CD4-positive, alpha-beta T cell (primary cell): ENCODE results near the gene RNF213. TPM values are rescaled to one million over a fixed set of nuclear protein-coding genes. Genes with fewer than 3 reads are reported as not detected.
A peak's percentile ranks its signal among the peaks of the same experiment; 100 is the strongest.

Experiments
- ATAC-seq: fragments of 200-7000 bp; cut with Tn5 transposase; one replicate; pipeline ENCODE4 v1.10.0; 2022; ENCODE audit warnings: mild to moderate bottlenecking; ENCODE audit not compliant: poor library complexity
- CTCF ChIA-PET: fragments of 350-600 bp; sonication (Branson Sonifier 250); formaldehyde crosslinking; loops from one replicate; lab custom pipeline; 2021; ENCODE audit warnings: antibody characterized with exemption, inconsistent platforms; lab: Charles Lee
- POLR2A ChIA-PET: fragments of 350-600 bp; sonication (Branson Sonifier 250); formaldehyde crosslinking; loops from one replicate; lab custom pipeline; 2021; ENCODE audit warnings: antibody characterized with exemption, inconsistent platforms; lab: Charles Lee
- DNase-seq, 14 experiments: peaks; one replicate each; pipeline ENCODE4 v3.0.0-alpha.2; 2013 to 2020; ENCODE audit warnings: mixed read lengths in 2 of 14
- H3K27ac ChIP-seq, 2 donors: one replicate each; pipeline versions ENCODE4 v1.5.1 to v1.7.0; 2013; ENCODE audit warnings: low read length in 2 of 2, low read depth in 1 of 2, mild to moderate bottlenecking in 1 of 2
- H3K27me3 ChIP-seq, 2 experiments: 1 replicate in 1 of 2; 2 replicates in 1 of 2; pipeline versions ENCODE4 v1.6.1 to v1.7.0; 2013; ENCODE audit warnings: low read length in 2 of 2, control low read depth in 1 of 2, mild to moderate bottlenecking in 1 of 2, moderate library complexity in 1 of 2; ENCODE audit not compliant: insufficient read depth in 2 of 2, control insufficient read depth in 1 of 2
- H3K36me3 ChIP-seq: one replicate; pipeline ENCODE4 v1.6.1; 2013; ENCODE audit warnings: low read length, control low read depth; ENCODE audit not compliant: insufficient read depth
- H3K4me1 ChIP-seq: one replicate; pipeline ENCODE4 v1.6.1; 2013; ENCODE audit warnings: low read length, control low read depth; ENCODE audit not compliant: insufficient read depth
- H3K4me3 ChIP-seq: one replicate; pipeline ENCODE4 v1.5.1; 2013; ENCODE audit warnings: mild to moderate bottlenecking, low read length, moderate library complexity
- H3K9me3 ChIP-seq, 2 experiments: 1 replicate in 1 of 2; 2 replicates in 1 of 2; pipeline versions ENCODE4 v1.6.1 to v1.7.0; 2013; ENCODE audit warnings: low read length in 2 of 2, mild to moderate bottlenecking in 2 of 2, control low read depth in 1 of 2, moderate library complexity in 1 of 2; ENCODE audit not compliant: control insufficient read depth in 1 of 2, insufficient read depth in 1 of 2
- H3K27ac Mint-ChIP-seq: one replicate; pipeline ENCODE4 v1.8.0; 2020; ENCODE audit warnings: mixed read lengths
- H3K27me3 Mint-ChIP-seq: one replicate; pipeline ENCODE4 v1.8.0; 2021; ENCODE audit warnings: mixed read lengths
- H3K36me3 Mint-ChIP-seq: one replicate; pipeline ENCODE4 v1.8.0; 2021; ENCODE audit warnings: low read depth, mixed read lengths
- H3K4me1 Mint-ChIP-seq: one replicate; pipeline ENCODE4 v1.8.0; 2021; ENCODE audit warnings: low read depth, mixed read lengths
- H3K4me3 Mint-ChIP-seq: one replicate; pipeline ENCODE4 v1.8.0; 2020; ENCODE audit warnings: mild to moderate bottlenecking, mixed read lengths
- H3K9me3 Mint-ChIP-seq: one replicate; pipeline ENCODE4 v1.8.0; 2020; ENCODE audit warnings: mixed read lengths
- CTCF ChIP-seq: fragments of 200-600 bp; IDR thresholded peaks from one replicate; pipeline ENCODE4 v1.8.0; 2022; ENCODE audit warnings: antibody characterized with exemption, mild to moderate bottlenecking
- intact Hi-C, 2 experiments: fragments of 100-400 bp; cut with DNase I in 1 of 2; cut with micrococcal nuclease in 1 of 2; formaldehyde crosslinking; loops; one replicate each; pipeline versions ENCODE4 v1.15.1 to v1.9.0; 2023 to 2025; cut with DNase I, micrococcal nuclease
- total RNA-seq, 174 experiments: library from RNA in 2 of 174; stranded (reverse) in 2 of 174; gene quantifications; one replicate each; pipeline ENCODE4 v1.2.3 and lab custom pipeline; 2021 to 2026

The RNF213 gene
- total RNA-seq, 2 experiments from 2014 or later = 290 to 312 TPM

- DNase-seq (peak in 1 of 14 experiments; percentile 10), ATAC-seq (no peak)
- H3K36me3 Mint-ChIP-seq = peaks cover 72% of the 10 kb centered on the region
- intact Hi-C loops = no loop called here
- no peak for TF ChIP-seq CTCF
- H3K27me3 ChIP-seq = no peaks in the 10 kb centered on the region
- H3K9me3 ChIP-seq = peaks cover 0 to 6% of the 10 kb centered on the region in 2 experiments
- ChIA-PET CTCF (no interaction called here), POLR2A (no interaction called here)
- H3K4me1 ChIP-seq = no peaks in the 10 kb centered on the region
- no peak overlapping the region for H3K27ac ChIP-seq
- no peak overlapping the region for H3K27ac Mint-ChIP-seq
- H3K4me3 Mint-ChIP-seq = no peak overlapping the region
- no peak overlapping the region for H3K4me3 ChIP-seq
- H3K9me3 Mint-ChIP-seq = no peaks in the 10 kb centered on the region
- H3K36me3 ChIP-seq = peaks cover 77% of the 10 kb centered on the region
- no peaks in the 10 kb centered on the region for H3K4me1 Mint-ChIP-seq
- H3K27me3 Mint-ChIP-seq = no peaks in the 10 kb centered on the region
Measured at GRCh38 chr17:80315517-80316182, 55.0 kb downstream of the RNF213 start.

GRCh38 chr17:80316431-80316830 lies 55.8 kb downstream of the RNF213 start:
- ChIA-PET POLR2A (no interaction called here), CTCF (no interaction called here)
- no peak overlapping the region for H3K27ac ChIP-seq
- H3K27me3 Mint-ChIP-seq = no peaks in the 10 kb centered on the region
- H3K36me3 Mint-ChIP-seq = peaks cover 72% of the 10 kb centered on the region
- no peaks in the 10 kb centered on the region for H3K27me3 ChIP-seq
- peak in 1 of 14 experiments; percentile 30 for DNase-seq
- TF ChIP-seq CTCF = no peak
- no peaks in the 10 kb centered on the region for H3K4me1 ChIP-seq
- no peaks in the 10 kb centered on the region for H3K4me1 Mint-ChIP-seq
- H3K4me3 ChIP-seq = no peak overlapping the region
- ATAC-seq = no peak
- peaks cover 77% of the 10 kb centered on the region for H3K36me3 ChIP-seq
- intact Hi-C loops = no loop called here
- H3K27ac Mint-ChIP-seq = no peak overlapping the region
- H3K9me3 ChIP-seq = peaks cover 0 to 7% of the 10 kb centered on the region in 2 experiments
- no peak overlapping the region for H3K4me3 Mint-ChIP-seq
- H3K9me3 Mint-ChIP-seq = peaks cover 2% of the 10 kb centered on the region

GRCh38 chr17:80316927-80317705 lies 56.5 kb downstream of the RNF213 start:
- DNase-seq = peak in 1 of 14 experiments; percentile 34
- peaks cover 0 to 13% of the 10 kb centered on the region in 2 experiments for H3K9me3 ChIP-seq
- peaks cover 75% of the 10 kb centered on the region for H3K36me3 Mint-ChIP-seq
- H3K27ac Mint-ChIP-seq = no peak overlapping the region
- ATAC-seq = no peak
- intact Hi-C loops = no loop called here
- no peak overlapping the region for H3K4me3 Mint-ChIP-seq
- H3K4me3 ChIP-seq = no peak overlapping the region
- no peaks in the 10 kb centered on the region for H3K4me1 Mint-ChIP-seq
- ChIA-PET POLR2A (no interaction called here), CTCF (no interaction called here)
- peaks cover 2% of the 10 kb centered on the region for H3K9me3 Mint-ChIP-seq
- H3K27me3 ChIP-seq = no peaks in the 10 kb centered on the region
- H3K4me1 ChIP-seq = no peaks in the 10 kb centered on the region
- TF ChIP-seq CTCF = no peak
- H3K36me3 ChIP-seq = peaks cover 78% of the 10 kb centered on the region
- H3K27ac ChIP-seq = no peak overlapping the region
- no peaks in the 10 kb centered on the region for H3K27me3 Mint-ChIP-seq
